GM12878 (cell line): ENCODE results near the gene MAML2. TPM values are rescaled to one million over a fixed set of nuclear protein-coding genes. Genes with fewer than 3 reads are reported as not detected.

Source experiments
- ATAC-seq: fragments of 200-7000 bp; cut with Tn5 transposase; 3 replicates; pipeline ENCODE4 v1.9.1; 2020; ENCODE audit warnings: mild to moderate bottlenecking, moderate library complexity
- BruUV-seq: library from RNA; stranded (reverse); fragments of 400-500 nt; replicated peaks from 2 replicates; lab custom pipeline; 2021; lab: Mats Ljungman, UMichigan
- CTCF ChIA-PET: fragments of 300-600 bp; sonication (Branson Sonifier 250); formaldehyde crosslinking; extraction: SDS; loops from one replicate; lab custom pipeline; 2021; ENCODE audit warnings: inconsistent platforms; lab: Yijun Ruan, JAX
- POLR2A ChIA-PET: fragments of 350-600 bp; formaldehyde crosslinking; extraction: SDS; loops from one replicate; lab custom pipeline; 2021; ENCODE audit warnings: inconsistent platforms; lab: Charles Lee
- RAD21 ChIA-PET: fragments of 300-600 bp; sonication (Branson Sonifier 250); formaldehyde crosslinking; loops from one replicate; lab custom pipeline; 2023; ENCODE audit warnings: antibody characterized with exemption; ENCODE audit not compliant: unreplicated experiment; lab: Charles Lee
- SMC1A ChIA-PET: fragments of 300-600 bp; sonication (Branson Sonifier 250); formaldehyde crosslinking; loops from one replicate; lab custom pipeline; 2023; ENCODE audit not compliant: unreplicated experiment, uncharacterized antibody; lab: Charles Lee
- DNase-seq: peaks from one replicate; pipeline ENCODE4 v3.0.0-alpha.2; 2011; ENCODE audit warnings: low read depth, low spot score
- FAIRE-seq: peaks from 3 replicates; lab custom pipeline; 2011; peaks lifted over from hg19 to GRCh38; lab: Jason Lieb, UNC
- H2AFZ ChIP-seq: 2 replicates; pipeline ENCODE4 v1.6.0; 2011; ENCODE audit warnings: low read depth, low read length, control low read depth; ENCODE audit not compliant: control insufficient read depth
- H3K27ac ChIP-seq: 2 replicates; pipeline ENCODE4 v1.5.1; 2011; ENCODE audit warnings: control low read depth; ENCODE audit not compliant: control insufficient read depth, insufficient read depth
- H3K27me3 ChIP-seq, 2 experiments: replicated peaks in 1 of 2; 2 replicates each; pipeline versions ENCODE4 v1.6.0 to v1.6.1; 2011; ENCODE audit warnings: low read length in 1 of 2; ENCODE audit not compliant: control insufficient read depth in 2 of 2, insufficient read depth in 2 of 2
- H3K36me3 ChIP-seq, 2 experiments: 2 replicates each; pipeline ENCODE4 v1.5.1; 2011; ENCODE audit warnings: low read length in 1 of 2; ENCODE audit not compliant: control insufficient read depth in 2 of 2, insufficient read depth in 2 of 2
- H3K4me1 ChIP-seq: 2 replicates; pipeline ENCODE4 v1.6.1; 2011; ENCODE audit warnings: mild to moderate bottlenecking, low read length, moderate library complexity, mixed read lengths; ENCODE audit not compliant: control insufficient read depth, insufficient read depth
- H3K4me2 ChIP-seq: 2 replicates; pipeline ENCODE4 v1.6.0; 2011; ENCODE audit warnings: control low read depth; ENCODE audit not compliant: control insufficient read depth, insufficient read depth
- H3K4me3 ChIP-seq: fragments of 200-600 bp; sonication (generic); 2 replicates; pipeline ENCODE4 v1.5.1; 2016
- H3K79me2 ChIP-seq: 2 replicates; pipeline ENCODE4 v1.6.0; 2011; ENCODE audit warnings: low read length; ENCODE audit not compliant: control insufficient read depth, insufficient read depth
- H3K9ac ChIP-seq: 2 replicates; pipeline ENCODE4 v1.8.0; 2011; ENCODE audit warnings: low read length, control low read depth, mixed read lengths; ENCODE audit not compliant: control insufficient read depth, insufficient read depth
- H3K9me3 ChIP-seq: replicated peaks from 3 replicates; pipeline ENCODE4 v1.5.1; 2011; ENCODE audit warnings: mild to moderate bottlenecking, low read length; ENCODE audit not compliant: control insufficient read depth, insufficient read depth
- H4K20me1 ChIP-seq: 2 replicates; pipeline ENCODE4 v1.6.0; 2011; ENCODE audit not compliant: control insufficient read depth, insufficient read depth
- CREM ChIP-seq: IDR thresholded peaks from 2 replicates; pipeline ENCODE4 v1.6.1; 2014; ENCODE audit warnings: antibody characterized with exemption, low read depth
- EGR1 ChIP-seq, 2 experiments: IDR thresholded peaks; 1 replicate in 1 of 2; 2 replicates in 1 of 2; pipeline ENCODE4 v1.6.1; 2011 to 2012; ENCODE audit warnings: low read depth in 2 of 2, low read length in 2 of 2, borderline replicate concordance in 1 of 2, mild to moderate bottlenecking in 1 of 2, moderate library complexity in 1 of 2
- FOXK2 ChIP-seq: fragments of 450-650 bp; IDR thresholded peaks from 2 replicates; pipeline ENCODE4 v1.6.1; 2017; ENCODE audit warnings: mild to moderate bottlenecking, moderate library complexity
- GATAD2B ChIP-seq: fragments of 450-650 bp; conservative IDR thresholded peaks from 2 replicates; pipeline ENCODE4 v1.6.1; 2017; ENCODE audit warnings: low read depth, mild to moderate bottlenecking, moderate library complexity
- HDAC6 ChIP-seq: fragments of 200-600 bp; sonication (generic); IDR thresholded peaks from one replicate; pipeline ENCODE4 v1.8.0; 2017; ENCODE audit warnings: antibody characterized with exemption; ENCODE audit not compliant: unreplicated experiment
- IKZF1 ChIP-seq: fragments of 450-650 bp; conservative IDR thresholded peaks from 2 replicates; pipeline ENCODE4 v1.6.1; 2017; ENCODE audit warnings: antibody characterized with exemption, mild to moderate bottlenecking
- IRF3 ChIP-seq: fragments of 450-650 bp; IDR thresholded peaks from 2 replicates; pipeline ENCODE4 v1.6.1; 2014; ENCODE audit warnings: mild to moderate bottlenecking
- JUND ChIP-seq: IDR thresholded peaks from 2 replicates; pipeline ENCODE4 v1.6.1; 2012; ENCODE audit warnings: low read depth, mild to moderate bottlenecking, low read length, improper control_type of control experiment, moderate library complexity
- MXI1 ChIP-seq: fragments of 150-350 bp; IDR thresholded peaks from 2 replicates; pipeline ENCODE4 v1.6.1; 2011; ENCODE audit warnings: low read depth, mild to moderate bottlenecking, inconsistent platforms, low read length, improper control_type of control experiment
- MYB ChIP-seq: fragments of 150-350 bp; IDR thresholded peaks from 2 replicates; pipeline ENCODE4 v1.6.1; 2014; ENCODE audit warnings: mild to moderate bottlenecking, low read depth, low read length, borderline replicate concordance
- PAX8 ChIP-seq: fragments of 450-650 bp; IDR thresholded peaks from 2 replicates; pipeline ENCODE4 v1.6.1; 2017; ENCODE audit warnings: mild to moderate bottlenecking, moderate library complexity
- PKNOX1 ChIP-seq: fragments of 450-650 bp; IDR thresholded peaks from 2 replicates; pipeline ENCODE4 v1.6.1; 2016; ENCODE audit warnings: mild to moderate bottlenecking
- POLR2AphosphoS2 ChIP-seq: IDR thresholded peaks from 2 replicates; pipeline ENCODE4 v1.6.1; 2011; ENCODE audit warnings: low read depth, mild to moderate bottlenecking, low read length, improper control_type of control experiment, moderate library complexity
- SMC3 ChIP-seq: IDR thresholded peaks from 2 replicates; pipeline ENCODE4 v1.6.1; 2011; ENCODE audit warnings: low read length, improper control_type of control experiment, borderline replicate concordance
- SPI1 ChIP-seq: IDR thresholded peaks from 2 replicates; pipeline ENCODE4 v1.6.1; 2011; ENCODE audit warnings: low read depth, mild to moderate bottlenecking, low read length, moderate library complexity, borderline replicate concordance; ENCODE audit not compliant: insufficient read depth
- TCF7 ChIP-seq: IDR thresholded peaks from 2 replicates; pipeline ENCODE4 v1.6.1; 2014; ENCODE audit warnings: antibody characterized with exemption, borderline replicate concordance
- ZNF274 ChIP-seq: IDR thresholded peaks from one replicate; pipeline ENCODE4 v1.8.0; 2011; ENCODE audit not compliant: insufficient read length, insufficient read depth
- ZNF622 ChIP-seq: fragments of 450-650 bp; IDR thresholded peaks from 2 replicates; pipeline ENCODE4 v1.6.1; 2017; ENCODE audit warnings: mild to moderate bottlenecking, inconsistent platforms
- ZNF687 ChIP-seq: fragments of 450-650 bp; IDR thresholded peaks from 2 replicates; pipeline ENCODE4 v1.6.1; 2017; ENCODE audit warnings: mild to moderate bottlenecking, moderate library complexity
- WGBS: methylation state at CpG from one replicate; pipeline ENCODE4 v1.1.6; 2016; ENCODE audit warnings: low lambda C conversion rate; ENCODE audit not compliant: insufficient replicate concordance, insufficient coverage; ENCODE audit errors: missing lambda C conversion rate; 5-methylcytosine and 5-hydroxymethylcytosine counted together
- in situ Hi-C: fragments of 300-500 bp; cut with MboI; formaldehyde crosslinking; loops from 9 replicates; pipeline ENCODE4 v1.14.3; 2018; ENCODE audit warnings: mixed read lengths
- intact Hi-C: fragments of 100-400 bp; cut with micrococcal nuclease; formaldehyde crosslinking; loops from one replicate; pipeline ENCODE4 v1.14.2; 2022; ENCODE audit not compliant: unreplicated experiment
- polyA plus RNA-seq, 11 experiments: library from polyadenylated mRNA; depleted of rRNA in 4 of 11; unstranded in 6 of 11; stranded (reverse) in 5 of 11; fragments of >200 nt; fragmentation: Nextera tagmentation in 4 of 11; fragmentation: Illumina TruSeq in 1 of 11; extraction: Ambion mirVana in 4 of 11; extraction: Trizol in 1 of 11; gene quantifications; 1 replicate in 1 of 11; 2 replicates in 10 of 11; pipeline versions ENCODE4 v1.2.1 to v1.2.3, GENCODE V29; 2011 to 2016; ENCODE audit warnings: inconsistent platforms in 2 of 11, missing spikeins in 2 of 11, low read depth in 1 of 11
- total RNA-seq, 4 experiments: library from RNA; depleted of rRNA in 3 of 4; stranded (reverse); fragments of >200 nt in 3 of 4; fragmentation: Illumina TruSeq in 1 of 4; extraction: Trizol in 1 of 4; gene quantifications; 2 replicates each; pipeline versions ENCODE4 v1.2.1 to v1.2.3, GENCODE V29; 2013 to 2021

MAML2 gene
- total and polyA plus RNA-seq, 10 of the 15 experiments (the other 5 are each of a cell fraction or from before 2014, with no cell fraction given) = 2.5 to 15.1 (median 12.0) TPM

- DNase-seq (no peak), FAIRE-seq (no peak), ATAC-seq (no peak)
- intact Hi-C loops = no loop called here
- no peaks in the 10 kb centered on the region for H3K27me3 ChIP-seq
- in situ Hi-C loops = no loop called here
- no peaks in the 10 kb centered on the region for H3K79me2 ChIP-seq
- no peak overlapping the region for H2AFZ ChIP-seq
- H3K4me2 ChIP-seq = no peak overlapping the region
- ChIA-PET CTCF (no interaction called here), RAD21 (no interaction called here), POLR2A (no interaction called here), SMC1A (interaction anchor here (0.5 to 0.8 kb wide), 3 partner anchors 67 to 475 kb away, joined by 3 read pairs; no protein-coding TSS in a partner anchor)
- H3K4me1 ChIP-seq = no peaks in the 10 kb centered on the region
- H3K9me3 ChIP-seq = no peaks in the 10 kb centered on the region
- TF ChIP-seq SPI1 (no peak), MYB (no peak), MXI1 (no peak), CREM (no peak), FOXK2 (no peak), PKNOX1 (no peak), POLR2AphosphoS2 (no peak), ZNF274 (no peak), IRF3 (no peak), TCF7 (no peak), JUND (no peak), EGR1 (IDR thresholded peaks at IDR 0.05; ENCODE audit: borderline replicate concordance in 1 of 2, low read depth in 2 of 2, low read length in 2 of 2) (no peak), ZNF622 (no peak), GATAD2B (no peak), IKZF1 (no peak), ZNF687 (no peak), PAX8 (no peak), SMC3 (no peak), HDAC6 (no peak)
- H4K20me1 ChIP-seq = no peaks in the 10 kb centered on the region
- BruUV-seq = no TSS peak
- H3K9ac ChIP-seq = no peak overlapping the region
- no peak overlapping the region for H3K27ac ChIP-seq
- 100% methylated on average over 2 of the region's 2 CpGs for WGBS
- peaks cover 2 to 5% of the 10 kb centered on the region in 2 experiments; a peak in 3 of 4 replicates for H3K36me3 ChIP-seq
- no peak overlapping the region for H3K4me3 ChIP-seq
These were observed 353.9 kb downstream of the MAML2 start for GRCh38 chr11:95989076-95989605.
